ENCODE results near the gene LRIF1. TPM values are rescaled to one million over a fixed set of nuclear protein-coding genes. Genes with fewer than 3 reads are reported as not detected.

The LRIF1 gene
- total and polyA plus RNA-seq, 2 of the 8 experiments (the other 6 are each of a cell fraction or from before 2014, with no cell fraction given): 5.2 to 19.3 TPM

- Histone ChIP-seq H3K23me2 (ENCODE audit: low read depth, low read length) (no peaks in the 10 kb centered on the region; the same call in 1 of the 2 replicates), H3K14ac (ENCODE audit: insufficient read length) (no peak overlapping the region), H2BK20ac (ENCODE audit: low read length) (no peak overlapping the region), H4K20me1 (replicated peaks in 1 of 2; ENCODE audit: control insufficient read depth in 1 of 2, insufficient read depth in 2 of 2, low read length in 2 of 2) (no peaks in the 10 kb centered on the region), H3K36me3 (ENCODE audit: control insufficient read depth in 2 of 4, insufficient read depth in 4 of 4, low read length in 3 of 4) (no peaks in the 10 kb centered on the region; a peak in 1 of 8 replicates), H2BK120ac (replicated peaks; ENCODE audit: low read depth, low read length) (no peak overlapping the region), H4K5ac (ENCODE audit: insufficient read length, low read depth, low read length) (no peak overlapping the region), H3K79me2 (ENCODE audit: control insufficient read depth in 1 of 2, insufficient read depth in 2 of 2, low read length in 2 of 2) (no peaks in the 10 kb centered on the region), H3K23ac (ENCODE audit: insufficient read length) (no peak overlapping the region), H4K91ac (replicated peaks; ENCODE audit: insufficient read length, low read length) (no peak overlapping the region), H3K27ac (ENCODE audit: low read depth, low read length) (no peak overlapping the region), H2AK5ac (ENCODE audit: low read depth, low read length) (no peak overlapping the region), H2BK15ac (ENCODE audit: low read length) (no peak overlapping the region), H2BK12ac (ENCODE audit: low read depth, low read length) (no peak overlapping the region), H3K4me2 (ENCODE audit: insufficient read depth in 1 of 2, low read depth in 2 of 2, low read length in 2 of 2) (no peak overlapping the region), H3K56ac (replicated peaks; ENCODE audit: insufficient read length, low read depth, low read length) (no peak overlapping the region), H2BK5ac (ENCODE audit: low read depth, low read length) (no peak overlapping the region), H3K4me3 (ENCODE audit: extremely low read depth in 1 of 4, insufficient read depth in 2 of 4, low read depth in 3 of 4, low read length in 4 of 4) (no peak overlapping the region), H3K4me1 (replicated peaks in 1 of 4; ENCODE audit: control insufficient read depth in 3 of 4, insufficient read depth in 4 of 4, low read length in 3 of 4) (no peaks in the 10 kb centered on the region), H4K8ac (ENCODE audit: extremely low read depth, insufficient read depth, low read length) (no peak overlapping the region), H3K4ac (replicated peaks; ENCODE audit: insufficient read length, low read depth, low read length) (no peak overlapping the region), H3K9ac (replicated peaks in 1 of 4; ENCODE audit: extremely low read depth in 1 of 4, low read depth in 3 of 4, low read length in 3 of 4) (no peak overlapping the region), H3K9me3 (ENCODE audit: insufficient read depth in 2 of 2, low read depth in 1 of 2, low read length in 1 of 2) (peaks cover 9 to 45% of the 10 kb centered on the region in 2 experiments; a peak in 2 of 4 replicates), H3K18ac (ENCODE audit: extremely low read depth, low read length) (no peak overlapping the region), H3K27me3 (replicated peaks in 1 of 4; ENCODE audit: control insufficient read depth in 3 of 4, extremely low read depth in 1 of 4, insufficient read depth in 3 of 4, low read length in 3 of 4) (no peaks in the 10 kb centered on the region), H3K79me1 (ENCODE audit: low read depth, low read length) (no peaks in the 10 kb centered on the region), H2AFZ (ENCODE audit: low read length) (no peak overlapping the region)
- FAIRE-seq (no peak), DNase-seq (ENCODE audit: low read depth in 1 of 2, low spot score in 2 of 2) (no peak)
- CTCF ChIA-PET (ENCODE audit: partially characterized antibody): no interaction called here
- POLR2A ChIA-PET (ENCODE audit: partially characterized antibody): interaction anchor here (0.5 kb wide), 1 partner anchor 66 kb away, joined by 3 read pairs; no protein-coding TSS in a partner anchor
- TF ChIP-seq TAF1 (IDR thresholded peaks at IDR 0.05; ENCODE audit: low read depth, low read length): no peak
- no peak for TF ChIP-seq MAX (IDR thresholded peaks at IDR 0.05)
- no peak for TF ChIP-seq SP1 (IDR thresholded peaks at IDR 0.05; ENCODE audit: low read depth, low read length)
- TF ChIP-seq CTCF (IDR thresholded peaks at IDR 0.05; ENCODE audit: control extremely low read depth in 1 of 3, insufficient read depth in 1 of 3, low read depth in 1 of 3, low read length in 3 of 3): no peak
- TF ChIP-seq JUND (IDR thresholded peaks at IDR 0.05; ENCODE audit: low read length): no peak
- TF ChIP-seq POLR2AphosphoS5 (IDR thresholded peaks at IDR 0.05; ENCODE audit: low read depth, low read length): no peak
- no peak for TF ChIP-seq ATF2 (IDR thresholded peaks at IDR 0.05; ENCODE audit: low read length)
- no peak for TF ChIP-seq SIRT6 (IDR thresholded peaks at IDR 0.05; ENCODE audit: low read length)
- no peak for TF ChIP-seq USF2 (IDR thresholded peaks at IDR 0.05; ENCODE audit: low read length)
- no peak for TF ChIP-seq CBX8 (IDR thresholded peaks at IDR 0.05; ENCODE audit: borderline replicate concordance, low read depth, low read length)
Observed at GRCh38 chr1:110986407-110986891, 22.7 kb upstream of the LRIF1 start.
